MV-4-11 (cell line): Measurements from ENCODE around the gene ZDHHC13.

Source experiments
- DNase-seq: peaks from one replicate; lab custom pipeline; 2025; lab: John Stamatoyannopoulos, UW

Gene ZDHHC13

GRCh38 chr11:19204836-19205235 is 87.9 kb downstream of the ZDHHC13 start:
- no peak for DNase-seq

GRCh38 chr11:19208181-19208580 is 91.2 kb downstream of the ZDHHC13 start:
- DNase-seq: no peak

- no peak for DNase-seq
Observed at GRCh38 chr11:19208959-19209546, 92.1 kb downstream of the ZDHHC13 start.

- no peak for DNase-seq
Observed at GRCh38 chr11:19209617-19210370, 92.8 kb downstream of the ZDHHC13 start.

GRCh38 chr11:19216021-19216420 is 99.1 kb downstream of the ZDHHC13 start:
- DNase-seq: no peak

GRCh38 chr11:19216709-19217374 is 99.9 kb downstream of the ZDHHC13 start:
- no peak for DNase-seq

- no peak for DNase-seq
Observed at GRCh38 chr11:19218216-19218615, 101.2 kb downstream of the ZDHHC13 start.

GRCh38 chr11:19218786-19219460 is 102.0 kb downstream of the ZDHHC13 start:
- peak; percentile 13 for DNase-seq

GRCh38 chr11:19220903-19221724 is 104.1 kb downstream of the ZDHHC13 start:
- DNase-seq: no peak

GRCh38 chr11:19225123-19225522 is 108.2 kb downstream of the ZDHHC13 start:
- no peak for DNase-seq

- DNase-seq: no peak
Observed at GRCh38 chr11:19225581-19225980, 108.6 kb downstream of the ZDHHC13 start.
